Ramos (cell line): ENCODE results near the gene KRTAP9-4.
"Not testable (repeated sequence)": the region's sequence is repeated elsewhere in the genome, so short reads cannot be mapped to it uniquely, and the experiment has no call there.

ENCODE experiments used
- in situ Hi-C: fragments of 300-500 bp; cut with MboI; formaldehyde crosslinking; loops from one replicate; pipeline ENCODE4 v1.14.3; 2022; ENCODE audit warnings: low sequenced_read_pairs; ENCODE audit not compliant: unreplicated experiment

The KRTAP9-4 gene

DNA sequence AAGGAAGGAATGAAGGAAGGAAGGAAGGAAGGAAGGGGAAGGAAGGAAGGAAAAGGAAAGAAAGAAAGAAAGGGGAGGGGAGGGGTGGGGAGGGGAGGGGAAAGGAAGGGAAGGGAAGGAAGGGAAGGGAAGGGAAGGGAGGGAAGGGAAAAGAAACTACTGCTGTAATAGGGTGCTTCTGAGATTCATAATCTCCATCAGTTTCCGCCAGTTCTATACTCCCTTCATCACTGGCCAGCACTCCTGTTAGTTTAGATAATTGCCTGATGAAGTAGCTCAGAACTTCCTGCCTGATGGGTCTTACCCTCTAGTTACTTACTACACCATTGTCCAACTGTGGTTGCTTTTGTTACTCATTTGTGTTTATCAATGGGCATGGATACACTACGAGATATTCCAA, 13.7 kb downstream of the KRTAP9-4 start:
- in situ Hi-C loops: no loop called here

GRCh38 chr17:41264599-41264998, 15.1 kb downstream of the KRTAP9-4 start:
- in situ Hi-C loops: no loop called here

- in situ Hi-C loops: no loop called here
These were observed 15.6 kb downstream of the KRTAP9-4 start, which contains the start of gene KRTAP9-6 for GRCh38 chr17:41265078-41265477. KRTAP9-6 (plus strand) TSS chr17:41265378; CDS start chr17:41265378, 0 bp downstream.

DNA sequence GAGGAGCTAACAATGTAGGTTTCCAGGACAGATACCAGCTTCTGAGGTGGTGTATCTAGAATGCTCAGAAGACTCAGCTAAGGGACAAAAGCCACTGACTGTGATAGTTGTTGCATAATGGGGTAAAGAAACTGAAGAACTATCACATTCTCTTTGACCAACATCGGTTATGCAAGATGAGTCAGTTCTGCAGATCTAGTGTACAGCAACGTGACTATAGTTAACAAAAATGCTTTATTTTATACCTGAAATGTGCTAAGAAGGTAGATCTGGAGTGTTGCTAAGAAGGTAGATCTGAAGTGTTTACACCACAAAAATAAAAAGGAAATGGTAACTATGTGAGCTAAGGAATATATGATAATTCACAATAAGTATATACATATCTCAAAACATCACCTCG, 18.2 kb downstream of the KRTAP9-4 start:
- in situ Hi-C loops: no loop called here

DNA sequence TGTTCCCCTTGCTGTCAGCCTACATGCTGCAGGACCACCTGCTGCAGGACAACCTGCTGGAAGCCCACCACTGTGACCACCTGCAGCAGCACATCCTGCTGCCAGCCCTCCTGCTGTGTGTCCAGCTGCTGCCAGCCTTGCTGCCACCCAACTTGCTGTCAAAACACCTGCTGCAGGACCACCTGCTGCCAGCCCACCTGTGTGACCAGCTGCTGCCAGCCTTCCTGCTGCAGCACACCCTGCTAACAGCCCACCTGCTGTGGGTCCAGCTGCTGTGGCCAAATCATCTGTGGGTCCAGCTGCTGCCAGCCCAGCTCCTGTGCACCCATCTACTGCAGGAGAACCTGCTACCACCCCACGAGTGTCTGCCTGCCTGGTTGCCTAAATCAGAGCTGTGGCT, 21.8 kb downstream of the KRTAP9-4 start:
- in situ Hi-C loops: not testable (repeated sequence)

- in situ Hi-C loops: no loop called here
These were observed 22.4 kb downstream of the KRTAP9-4 start for GRCh38 chr17:41271858-41272257.

DNA sequence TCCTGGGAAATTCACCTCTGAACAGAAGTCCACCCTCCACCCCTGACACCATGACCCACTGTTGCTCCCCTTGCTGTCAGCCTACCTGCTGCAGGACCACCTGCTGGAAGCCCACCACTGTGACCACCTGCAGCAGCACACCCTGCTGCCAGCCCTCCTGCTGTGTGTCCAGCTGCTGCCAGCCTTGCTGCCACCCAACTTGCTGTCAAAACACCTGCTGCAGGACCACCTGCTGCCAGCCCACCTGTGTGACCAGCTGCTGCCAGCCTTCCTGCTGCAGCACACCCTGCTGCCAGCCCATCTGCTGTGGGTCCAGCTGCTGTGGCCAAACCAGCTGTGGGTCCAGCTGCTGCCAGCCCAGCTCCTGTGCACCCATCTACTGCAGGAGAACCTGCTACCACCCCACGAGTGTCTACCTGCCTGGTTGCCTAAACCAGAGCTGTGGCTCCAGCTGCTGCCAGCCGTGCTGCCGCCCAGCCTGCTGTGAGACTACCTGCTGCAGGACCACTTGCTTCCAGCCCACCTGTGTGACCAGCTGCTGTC, 26.2 kb downstream of the KRTAP9-4 start, which contains the start of gene KRTAP9-7:
KRTAP9-7 (plus strand) TSS at position 51 of the 543 bp plus-strand sequence; CDS start at position 51, 0 bp downstream.
- in situ Hi-C loops: not testable (repeated sequence)

- in situ Hi-C loops: no loop called here
These were observed 28.9 kb downstream of the KRTAP9-4 start for GRCh38 chr17:41278176-41278955.

DNA sequence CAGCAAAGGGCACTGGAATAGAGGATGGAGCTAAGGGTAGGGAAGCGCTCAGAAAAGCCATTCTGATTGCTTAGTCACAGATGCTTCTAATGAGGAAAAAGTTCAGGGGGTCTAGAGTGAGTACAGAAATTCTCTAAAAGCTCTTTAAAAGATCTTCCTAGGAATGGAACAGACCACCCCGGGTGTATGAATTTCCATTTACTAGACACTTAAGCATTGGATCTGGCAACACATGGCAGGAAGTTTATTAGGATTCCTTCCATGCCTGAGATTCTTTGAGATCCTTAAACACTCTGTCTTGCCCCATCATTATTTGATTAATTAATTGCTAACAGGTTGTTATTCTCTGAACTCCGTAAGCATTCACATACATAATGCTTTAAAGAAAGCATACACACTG, 34.6 kb downstream of the KRTAP9-4 start:
- in situ Hi-C loops: no loop called here

DNA sequence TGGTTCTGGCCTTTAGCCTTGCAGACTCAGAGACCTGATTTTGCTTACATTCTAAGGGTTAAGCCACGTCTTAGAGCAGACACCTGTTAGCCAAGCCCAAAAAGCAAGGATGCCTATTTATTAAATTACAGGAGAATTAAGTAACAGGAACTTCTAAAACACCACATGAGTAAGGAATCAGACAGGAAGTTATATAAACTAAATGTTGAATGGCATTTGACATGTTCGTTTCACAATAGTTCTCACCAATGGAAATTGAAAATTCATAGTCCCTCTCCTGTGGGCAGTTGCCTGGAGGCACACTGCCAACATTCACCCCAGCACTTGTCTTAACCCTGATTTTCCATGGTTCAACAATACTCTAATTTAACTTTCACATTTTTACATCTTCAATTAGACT, 35.1 kb downstream of the KRTAP9-4 start:
- in situ Hi-C loops: no loop called here

GRCh38 chr17:41287050-41287449, 37.6 kb downstream of the KRTAP9-4 start:
- in situ Hi-C loops: no loop called here

GRCh38 chr17:41294016-41294415, 44.5 kb downstream of the KRTAP9-4 start:
- in situ Hi-C loops: no loop called here

GRCh38 chr17:41296846-41297245, 47.4 kb downstream of the KRTAP9-4 start:
- in situ Hi-C loops: no loop called here

- in situ Hi-C loops: no loop called here
These were observed 49.1 kb downstream of the KRTAP9-4 start for GRCh38 chr17:41298458-41299135.
